ENCODE results near the gene C2orf15. TPM values are rescaled to one million over a fixed set of nuclear protein-coding genes. Genes with fewer than 3 reads are reported as not detected.
"Not testable (repeated sequence)": the region's sequence is repeated elsewhere in the genome, so short reads cannot be mapped to it uniquely, and the experiment has no call there.

C2orf15 gene
- 1.4 TPM in 1 of 2 replicates, not detected in the other for total RNA-seq (2014; rRNA removed; shearing (Covaris generic))
- polyA plus RNA-seq (2015; cell fraction: cytosol; rRNA removed), result 0.06 and 0.12 TPM in 2 replicates
- not detected in 2 replicates for polyA plus RNA-seq (2015; cell fraction: nucleus; rRNA removed)

- in situ Hi-C loops (cut with HindIII; ENCODE audit: low pct_unique_long_range_greater_than_20kb, low sequenced_read_pairs), result no loop called here
- DNase-seq (ENCODE audit: low read depth, low spot score), result peak; percentile 91
Measured at GRCh38 chr2:99141110-99142108, at the start of gene C2orf15. Gene C2orf15 (plus strand): TSS chr2:99141707. CDS start chr2:99150559, 8,852 bp downstream.

GRCh38 chr2:99096728-99097127 lies 44.8 kb upstream of the C2orf15 start:
- in situ Hi-C loops (cut with HindIII; ENCODE audit: low pct_unique_long_range_greater_than_20kb, low sequenced_read_pairs), result no loop called here
- DNase-seq (ENCODE audit: low read depth, low spot score), result no peak

GRCh38 chr2:99101697-99102096 lies 39.8 kb upstream of the C2orf15 start:
- DNase-seq (ENCODE audit: low read depth, low spot score), result peak; percentile 62
- in situ Hi-C loops (cut with HindIII; ENCODE audit: low pct_unique_long_range_greater_than_20kb, low sequenced_read_pairs), result no loop called here

GRCh38 chr2:99104006-99104405 lies 37.5 kb upstream of the C2orf15 start:
- in situ Hi-C loops (cut with HindIII; ENCODE audit: low pct_unique_long_range_greater_than_20kb, low sequenced_read_pairs), result no loop called here

GRCh38 chr2:99106913-99107312 lies 34.6 kb upstream of the C2orf15 start:
- DNase-seq (ENCODE audit: low read depth, low spot score), result no peak
- in situ Hi-C loops (cut with HindIII; ENCODE audit: low pct_unique_long_range_greater_than_20kb, low sequenced_read_pairs), result no loop called here

More at GRCh38 chr2:99104006-99104405, 37.5 kb upstream of the C2orf15 start:
- DNase-seq (ENCODE audit: low read depth, low spot score), result no peak

- in situ Hi-C loops (cut with HindIII; ENCODE audit: low pct_unique_long_range_greater_than_20kb, low sequenced_read_pairs), result no loop called here
Measured at GRCh38 chr2:99111236-99111635, 30.3 kb upstream of the C2orf15 start.

GRCh38 chr2:99111945-99112344 lies 29.6 kb upstream of the C2orf15 start:
- in situ Hi-C loops (cut with HindIII; ENCODE audit: low pct_unique_long_range_greater_than_20kb, low sequenced_read_pairs), result no loop called here

More at GRCh38 chr2:99111236-99111635, 30.3 kb upstream of the C2orf15 start:
- no peak for DNase-seq (ENCODE audit: low read depth, low spot score)

GRCh38 chr2:99112617-99113016 lies 28.9 kb upstream of the C2orf15 start:
- DNase-seq (ENCODE audit: low read depth, low spot score), result no peak
- in situ Hi-C loops (cut with HindIII; ENCODE audit: low pct_unique_long_range_greater_than_20kb, low sequenced_read_pairs), result no loop called here

More at GRCh38 chr2:99111945-99112344, 29.6 kb upstream of the C2orf15 start:
- no peak for DNase-seq (ENCODE audit: low read depth, low spot score)

GRCh38 chr2:99127981-99128380 lies 13.5 kb upstream of the C2orf15 start:
- in situ Hi-C loops (cut with HindIII; ENCODE audit: low pct_unique_long_range_greater_than_20kb, low sequenced_read_pairs), result no loop called here
- DNase-seq (ENCODE audit: low read depth, low spot score), result no peak

- DNase-seq (ENCODE audit: low read depth, low spot score); in situ Hi-C loops (cut with HindIII; ENCODE audit: low pct_unique_long_range_greater_than_20kb, low sequenced_read_pairs): not testable (repeated sequence)
Measured at GRCh38 chr2:99135044-99135556, 6.4 kb upstream of the C2orf15 start.

GRCh38 chr2:99139003-99139402 lies 2.5 kb upstream of the C2orf15 start:
- in situ Hi-C loops (cut with HindIII; ENCODE audit: low pct_unique_long_range_greater_than_20kb, low sequenced_read_pairs), result no loop called here
- no peak for DNase-seq (ENCODE audit: low read depth, low spot score)

- DNase-seq (ENCODE audit: low read depth, low spot score), result no peak
- in situ Hi-C loops (cut with HindIII; ENCODE audit: low pct_unique_long_range_greater_than_20kb, low sequenced_read_pairs), result no loop called here
Measured at GRCh38 chr2:99140056-99140859, 1.2 kb upstream of the C2orf15 start.

GRCh38 chr2:99140860-99141109 lies 722 bp upstream of the C2orf15 start:
- DNase-seq (ENCODE audit: low read depth, low spot score), result peak; percentile 54
- in situ Hi-C loops (cut with HindIII; ENCODE audit: low pct_unique_long_range_greater_than_20kb, low sequenced_read_pairs), result no loop called here

GRCh38 chr2:99150706-99151105 lies 9.2 kb downstream of the C2orf15 start:
- in situ Hi-C loops (cut with HindIII; ENCODE audit: low pct_unique_long_range_greater_than_20kb, low sequenced_read_pairs), result no loop called here
- DNase-seq (ENCODE audit: low read depth, low spot score), result no peak

- in situ Hi-C loops (cut with HindIII; ENCODE audit: low pct_unique_long_range_greater_than_20kb, low sequenced_read_pairs), result no loop called here
- no peak for DNase-seq (ENCODE audit: low read depth, low spot score)
Measured at GRCh38 chr2:99152199-99152895, 10.8 kb downstream of the C2orf15 start.

- no peak for DNase-seq (ENCODE audit: low read depth, low spot score)
- in situ Hi-C loops (cut with HindIII; ENCODE audit: low pct_unique_long_range_greater_than_20kb, low sequenced_read_pairs), result no loop called here
Measured at GRCh38 chr2:99153921-99154604, 12.6 kb downstream of the C2orf15 start.

Data from SK-MEL-5 (cell line).